SK-N-MC (cell line): ENCODE results near the gene ATAD3C.
"Not testable (repeated sequence)": the region's sequence is repeated elsewhere in the genome, so short reads cannot be mapped to it uniquely, and the experiment has no call there.

Experiments
- EZH2 ChIP-seq: fragments of 200-600 bp; sonication (generic); IDR thresholded peaks from one replicate; pipeline ENCODE4 v1.6.1; 2017; ENCODE audit warnings: antibody characterized with exemption
- FOXP2 ChIP-seq: optimal IDR thresholded peaks from 2 replicates; pipeline ENCODE3; 2011; ENCODE audit warnings: mild to moderate bottlenecking, moderate library complexity; ENCODE audit not compliant: insufficient read depth; ENCODE audit errors: extremely low read length, control extremely low read depth
- POLR2AphosphoS5 ChIP-seq: IDR thresholded peaks from 2 replicates; pipeline ENCODE4 v1.6.1; 2012; ENCODE audit warnings: mild to moderate bottlenecking, low read depth, low read length, borderline replicate concordance

DNA sequence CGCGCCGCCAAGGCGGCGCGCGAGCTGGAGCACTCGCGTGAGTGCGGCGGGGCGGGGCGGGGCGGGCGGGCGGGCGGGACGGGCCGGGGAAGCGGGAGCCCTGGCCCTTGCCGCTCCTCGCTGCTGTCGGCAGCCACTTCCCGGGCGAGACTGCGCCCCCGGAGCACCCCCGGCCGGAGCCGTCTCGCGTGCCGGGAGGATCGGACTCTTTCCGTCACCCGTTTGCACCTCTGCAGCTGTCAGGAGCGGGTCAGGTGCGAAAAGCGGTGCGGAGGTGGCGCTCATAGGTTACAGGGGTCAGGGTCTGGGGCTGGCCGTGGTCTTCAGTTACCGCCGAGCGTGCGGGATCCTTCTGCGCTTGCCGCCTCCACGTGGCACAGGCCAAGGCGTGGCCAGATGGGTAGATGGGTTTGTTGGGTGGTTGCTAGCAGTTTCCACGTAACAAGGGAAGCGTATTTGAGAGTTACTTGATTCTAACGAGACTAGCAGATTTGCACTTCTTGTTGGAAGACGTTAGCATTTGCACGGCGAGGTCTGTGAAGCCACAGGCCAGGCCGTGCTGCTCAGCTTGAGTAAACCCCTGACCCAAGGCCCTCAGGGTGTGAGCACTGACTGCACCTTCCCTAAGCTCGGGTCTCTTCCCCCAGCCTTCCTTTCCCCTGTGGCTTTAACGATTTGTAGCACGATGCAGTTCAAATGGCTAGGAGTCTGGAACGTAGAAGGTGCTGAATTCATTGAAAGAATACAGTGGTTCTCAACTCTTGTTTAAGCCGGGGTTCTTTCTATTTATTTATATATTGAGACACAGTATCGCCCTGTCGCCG is 22.8 kb downstream of the ATAD3C start:
- TF ChIP-seq EZH2, POLR2AphosphoS5, FOXP2: not testable (repeated sequence)
